PC-3 (cell line): Measurements from ENCODE around the gene TPD52L1. TPM values are rescaled to one million over a fixed set of nuclear protein-coding genes. Genes with fewer than 3 reads are reported as not detected.

Experiments
- ATAC-seq: fragments of 200-7000 bp; cut with Tn5 transposase; 2 replicates; pipeline ENCODE4 v1.9.1; 2020; ENCODE audit warnings: mild to moderate bottlenecking, moderate library complexity
- BruUV-seq: library from RNA; stranded (reverse); fragments of 400-500 nt; replicated peaks from 2 replicates; lab custom pipeline; 2021; lab: Mats Ljungman, UMichigan
- CTCF ChIA-PET: fragments of 300-600 bp; sonication (Branson Sonifier 250); formaldehyde crosslinking; loops from one replicate; lab custom pipeline; 2022; ENCODE audit warnings: antibody characterized with exemption; lab: Charles Lee
- POLR2A ChIA-PET: fragments of 300-600 bp; sonication (Branson Sonifier 250); formaldehyde crosslinking; loops from one replicate; lab custom pipeline; 2022; ENCODE audit warnings: antibody characterized with exemption; ENCODE audit not compliant: unreplicated experiment; lab: Charles Lee
- DNase-seq: peaks from one replicate; pipeline ENCODE4 v3.0.0-alpha.2; 2015
- H2AFZ ChIP-seq: fragments of 300-600 bp; sonication (generic); 2 replicates; pipeline ENCODE4 v1.6.0; 2016; ENCODE audit warnings: antibody characterized with exemption, low read length
- H3F3A ChIP-seq: fragments of 300-600 bp; sonication (generic); one replicate; pipeline ENCODE4 v1.6.0; 2017; ENCODE audit warnings: antibody characterized with exemption, low read length, control low read depth, mild to moderate bottlenecking; ENCODE audit not compliant: unreplicated experiment
- H3K27ac ChIP-seq: fragments of 300-600 bp; sonication (generic); 2 replicates; pipeline ENCODE4 v1.5.1; 2016; ENCODE audit warnings: mild to moderate bottlenecking, low read length
- H3K27me3 ChIP-seq: fragments of 300-600 bp; sonication (generic); 2 replicates; pipeline ENCODE4 v1.6.1; 2016; ENCODE audit warnings: low read length, mixed read lengths
- H3K36me3 ChIP-seq: fragments of 300-600 bp; sonication (generic); 2 replicates; pipeline ENCODE4 v1.6.1; 2016; ENCODE audit warnings: low read depth, mixed run types, low read length, mixed read lengths
- H3K4me1 ChIP-seq: fragments of 300-600 bp; sonication (generic); 2 replicates; pipeline ENCODE4 v1.5.1; 2016; ENCODE audit warnings: low read length; ENCODE audit not compliant: insufficient read depth
- H3K4me2 ChIP-seq: fragments of 300-600 bp; sonication (generic); 2 replicates; pipeline ENCODE4 v1.6.0; 2016; ENCODE audit warnings: low read length
- H3K4me3 ChIP-seq: fragments of 300-600 bp; sonication (generic); 2 replicates; pipeline ENCODE4 v1.5.1; 2016; ENCODE audit warnings: mild to moderate bottlenecking, low read length, mixed read lengths
- H3K79me2 ChIP-seq: fragments of 300-600 bp; sonication (generic); 2 replicates; pipeline ENCODE4 v1.6.1; 2017; ENCODE audit warnings: low read length, mixed read lengths
- H3K9ac ChIP-seq: fragments of 300-600 bp; sonication (generic); 2 replicates; pipeline ENCODE4 v1.6.0; 2016; ENCODE audit warnings: mild to moderate bottlenecking, low read length
- H3K9me2 ChIP-seq: fragments of 300-600 bp; sonication (generic); replicated peaks from 2 replicates; pipeline ENCODE4 v1.6.1; 2016; ENCODE audit warnings: mixed run types, low read length, mixed read lengths
- H3K9me3 ChIP-seq: fragments of 300-600 bp; sonication (generic); 2 replicates; pipeline ENCODE4 v1.6.1; 2016; ENCODE audit warnings: low read length, mixed read lengths
- H4K20me1 ChIP-seq: fragments of 300-600 bp; sonication (generic); 2 replicates; pipeline ENCODE4 v1.6.1; 2016; ENCODE audit warnings: low read length, mixed read lengths
- EZH2 ChIP-seq: fragments of 300-600 bp; sonication (generic); IDR thresholded peaks from one replicate; pipeline ENCODE4 v1.6.1; 2017; ENCODE audit warnings: antibody characterized with exemption, mild to moderate bottlenecking, low read length; ENCODE audit not compliant: unreplicated experiment
- EZH2phosphoT487 ChIP-seq: fragments of 300-600 bp; sonication (generic); IDR thresholded peaks from 2 replicates; pipeline ENCODE4 v1.6.1; 2018; ENCODE audit warnings: mild to moderate bottlenecking, antibody characterized with exemption, low read length, borderline replicate concordance
- intact Hi-C: fragments of 100-400 bp; cut with micrococcal nuclease; formaldehyde crosslinking; loops from 2 replicates; pipeline ENCODE4 v1.9.0; 2023
- total RNA-seq: library from RNA; depleted of rRNA; stranded (reverse); fragments of >200 nt; gene quantifications from 2 replicates; pipeline ENCODE4 v1.2.3, GENCODE V29; 2014
- TF ChIP-seq, protein P1 (sequence below): fragments of 300-600 bp; sonication (generic); conservative IDR thresholded peaks from 2 replicates; pipeline ENCODE4 v1.5.1; 2017; ENCODE audit warnings: antibody characterized with exemption, low read depth, mild to moderate bottlenecking, low read length

Gene TPD52L1
- total RNA-seq, 1 experiment from 2014 or later = 39.4 TPM

DNA sequence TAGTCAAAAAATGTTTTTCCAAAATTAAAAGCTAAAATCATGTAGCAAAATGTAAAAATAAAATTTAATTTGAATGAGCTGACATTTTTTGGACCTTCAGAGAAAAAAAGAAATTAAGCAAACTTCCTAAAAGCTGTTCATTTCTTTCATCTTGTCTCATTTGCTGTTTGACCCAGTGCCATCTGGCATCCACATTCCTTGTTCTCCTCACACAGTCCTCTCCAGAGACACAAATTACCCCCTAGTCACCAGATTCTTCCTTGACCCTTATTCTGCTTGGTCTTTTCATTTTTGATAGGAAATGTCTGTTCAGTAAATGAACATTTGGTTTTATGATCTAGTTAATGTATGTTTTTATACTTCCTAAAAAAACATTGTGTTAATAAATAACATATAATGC, 93.0 kb downstream of the TPD52L1 start:
- TF ChIP-seq EZH2 = no peak
- TF ChIP-seq, protein P1, sequence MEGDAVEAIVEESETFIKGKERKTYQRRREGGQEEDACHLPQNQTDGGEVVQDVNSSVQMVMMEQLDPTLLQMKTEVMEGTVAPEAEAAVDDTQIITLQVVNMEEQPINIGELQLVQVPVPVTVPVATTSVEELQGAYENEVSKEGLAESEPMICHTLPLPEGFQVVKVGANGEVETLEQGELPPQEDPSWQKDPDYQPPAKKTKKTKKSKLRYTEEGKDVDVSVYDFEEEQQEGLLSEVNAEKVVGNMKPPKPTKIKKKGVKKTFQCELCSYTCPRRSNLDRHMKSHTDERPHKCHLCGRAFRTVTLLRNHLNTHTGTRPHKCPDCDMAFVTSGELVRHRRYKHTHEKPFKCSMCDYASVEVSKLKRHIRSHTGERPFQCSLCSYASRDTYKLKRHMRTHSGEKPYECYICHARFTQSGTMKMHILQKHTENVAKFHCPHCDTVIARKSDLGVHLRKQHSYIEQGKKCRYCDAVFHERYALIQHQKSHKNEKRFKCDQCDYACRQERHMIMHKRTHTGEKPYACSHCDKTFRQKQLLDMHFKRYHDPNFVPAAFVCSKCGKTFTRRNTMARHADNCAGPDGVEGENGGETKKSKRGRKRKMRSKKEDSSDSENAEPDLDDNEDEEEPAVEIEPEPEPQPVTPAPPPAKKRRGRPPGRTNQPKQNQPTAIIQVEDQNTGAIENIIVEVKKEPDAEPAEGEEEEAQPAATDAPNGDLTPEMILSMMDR = no peak
- TF ChIP-seq EZH2phosphoT487 = no peak
- Histone ChIP-seq H3K9ac (no peak overlapping the region), H3K4me1 (no peaks in the 10 kb centered on the region), H3K79me2 (no peaks in the 10 kb centered on the region), H4K20me1 (no peaks in the 10 kb centered on the region), H3K4me3 (no peak overlapping the region), H3K27ac (no peak overlapping the region), H3F3A (no peaks in the 10 kb centered on the region), H3K36me3 (no peaks in the 10 kb centered on the region), H3K27me3 (no peaks in the 10 kb centered on the region), H3K9me2 (no peaks in the 10 kb centered on the region), H3K4me2 (no peak overlapping the region), H3K9me3 (no peaks in the 10 kb centered on the region), H2AFZ (no peak overlapping the region)
- ChIA-PET CTCF (no interaction called here), POLR2A (no interaction called here)
- BruUV-seq = no TSS peak
- DNase-seq = no peak
- no peak for ATAC-seq
- intact Hi-C loops = no loop called here

DNA sequence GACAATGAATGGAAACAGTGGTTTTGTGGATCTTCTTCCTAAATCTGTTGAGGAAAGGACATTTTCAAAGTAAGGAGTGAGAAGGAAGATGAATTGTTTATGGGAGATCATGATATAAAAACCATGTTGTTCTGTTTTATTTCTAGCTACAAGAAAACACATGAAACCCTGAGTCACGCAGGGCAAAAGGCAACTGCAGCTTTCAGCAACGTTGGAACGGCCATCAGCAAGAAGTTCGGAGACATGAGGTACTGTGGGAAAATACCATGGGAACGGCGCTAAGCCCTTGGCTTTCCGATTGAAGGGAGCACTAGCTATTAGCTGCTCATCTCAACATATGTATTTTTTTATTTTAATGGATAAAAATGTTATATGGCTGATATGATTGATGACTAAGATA, 94.6 kb downstream of the TPD52L1 start:
- Histone ChIP-seq H3K79me2 (no peaks in the 10 kb centered on the region), H3K9me2 (no peaks in the 10 kb centered on the region), H3K4me2 (no peak overlapping the region), H3K36me3 (no peaks in the 10 kb centered on the region), H3K9ac (no peak overlapping the region), H2AFZ (no peak overlapping the region), H3K4me1 (no peaks in the 10 kb centered on the region), H3F3A (no peaks in the 10 kb centered on the region), H3K27me3 (no peaks in the 10 kb centered on the region), H3K9me3 (no peaks in the 10 kb centered on the region), H4K20me1 (no peaks in the 10 kb centered on the region), H3K27ac (no peak overlapping the region), H3K4me3 (no peak overlapping the region)
- ATAC-seq (no peak), DNase-seq (no peak)
- TF ChIP-seq, protein P1 = no peak
- no peak for TF ChIP-seq EZH2phosphoT487
- TF ChIP-seq EZH2 = no peak
- CTCF ChIA-PET = no interaction called here
- POLR2A ChIA-PET = no interaction called here
- intact Hi-C loops = no loop called here
- BruUV-seq = no TSS peak

DNA sequence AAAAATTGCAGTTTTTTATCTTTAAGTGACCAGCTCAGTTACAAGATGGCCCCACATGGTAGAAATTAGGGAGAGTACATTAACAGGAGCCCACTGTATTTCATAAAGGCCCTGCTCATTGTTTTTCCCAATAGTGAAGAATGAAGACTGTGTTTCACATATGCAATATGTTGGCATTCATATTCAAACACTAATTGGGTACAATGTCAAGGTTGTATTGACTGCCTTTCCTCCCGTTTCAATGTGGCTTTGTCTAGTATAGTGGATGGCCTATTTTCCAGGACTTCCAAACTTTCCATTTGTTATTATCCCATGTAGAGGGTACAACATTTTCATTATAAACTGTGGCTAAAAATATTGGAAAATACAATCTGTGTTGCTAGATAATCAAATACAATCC, 96.9 kb downstream of the TPD52L1 start:
- no peaks in the 10 kb centered on the region for H3F3A ChIP-seq
- H3K4me2 ChIP-seq = no peak overlapping the region
- no peaks in the 10 kb centered on the region for H4K20me1 ChIP-seq
- no peaks in the 10 kb centered on the region for H3K9me3 ChIP-seq
- no peak overlapping the region for H2AFZ ChIP-seq
- peaks cover 8% of the 10 kb centered on the region; the same call in 1 of the 2 replicates for H3K4me1 ChIP-seq
- BruUV-seq = no TSS peak
- DNase-seq (no peak), ATAC-seq (no peak)
- H3K27me3 ChIP-seq = no peaks in the 10 kb centered on the region
- no peak overlapping the region for H3K27ac ChIP-seq
- H3K9ac ChIP-seq = no peak overlapping the region
- no peaks in the 10 kb centered on the region for H3K9me2 ChIP-seq
- CTCF ChIA-PET = no interaction called here
- intact Hi-C loops = no loop called here
- no peak overlapping the region for H3K4me3 ChIP-seq
- H3K36me3 ChIP-seq = no peaks in the 10 kb centered on the region
- POLR2A ChIA-PET = no interaction called here
- TF ChIP-seq EZH2phosphoT487 = no peak
- no peak for TF ChIP-seq EZH2
- TF ChIP-seq, protein P1 = no peak
- H3K79me2 ChIP-seq = no peaks in the 10 kb centered on the region
